ENCODE measurements around the gene SERPINA1. TPM values are rescaled to one million over a fixed set of nuclear protein-coding genes. Genes with fewer than 3 reads are reported as not detected.
A peak's percentile ranks its signal among the peaks of the same experiment; 100 is the strongest.

Gene SERPINA1
- total and polyA plus RNA-seq, 2 donors from 2014 or later, result 1,861 to 2,184 TPM

- H3K9me3 ChIP-seq (ENCODE audit: control insufficient read depth in 2 of 3, insufficient read depth in 1 of 3, low read length in 3 of 3), result no peaks in the 10 kb centered on the region
- peaks cover 0 to 8% (median 0%) of the 10 kb centered on the region in 3 donors for H3K36me3 ChIP-seq (ENCODE audit: control insufficient read depth in 2 of 3, insufficient read depth in 3 of 3, low read length in 3 of 3)
- H3K4me3 ChIP-seq (ENCODE audit: low read length in 3 of 3), result peak overlapping the region in 1 of 3 donors; percentile 70
- no peak overlapping the region for H3K9ac ChIP-seq (ENCODE audit: low read length in 3 of 3)
- intact Hi-C loops (cut with DNase I), result no loop called here
- DNase-seq, result peak in 2 of 5 donors; percentile 36 to 50
- no peaks in the 10 kb centered on the region for H3K27me3 ChIP-seq (ENCODE audit: control insufficient read depth, insufficient read depth, low read length)
- peak overlapping the region in 1 of 2 donors; percentile 23 for H3K27ac ChIP-seq (ENCODE audit: low read depth in 2 of 2, low read length in 2 of 2)
- FAIRE-seq, result no peak
- TF ChIP-seq CTCF (IDR thresholded peaks at IDR 0.05; ENCODE audit: borderline replicate concordance, extremely low read depth, insufficient read depth), result no peak
- H3K4me1 ChIP-seq (ENCODE audit: control insufficient read depth in 2 of 3, insufficient read depth in 2 of 3, low read depth in 1 of 3, low read length in 3 of 3), result peaks cover 0 to 12% (median 7%) of the 10 kb centered on the region in 3 donors
Observed at GRCh38 chr14:94385553-94386057, 2.8 kb downstream of the SERPINA1 start.

GRCh38 chr14:94384342-94384741 lies 4.1 kb downstream of the SERPINA1 start:
- peaks cover 0 to 10% (median 0%) of the 10 kb centered on the region in 3 donors for H3K4me1 ChIP-seq (ENCODE audit: control insufficient read depth in 2 of 3, insufficient read depth in 2 of 3, low read depth in 1 of 3, low read length in 3 of 3)
- no peak overlapping the region for H3K4me3 ChIP-seq (ENCODE audit: low read length in 3 of 3)
- no peak overlapping the region for H3K9ac ChIP-seq (ENCODE audit: low read length in 3 of 3)
- H3K9me3 ChIP-seq (ENCODE audit: control insufficient read depth in 2 of 3, insufficient read depth in 1 of 3, low read length in 3 of 3), result no peaks in the 10 kb centered on the region
- no peaks in the 10 kb centered on the region for H3K27me3 ChIP-seq (ENCODE audit: control insufficient read depth, insufficient read depth, low read length)
- FAIRE-seq (no peak), DNase-seq (no peak)
- H3K36me3 ChIP-seq (ENCODE audit: control insufficient read depth in 2 of 3, insufficient read depth in 3 of 3, low read length in 3 of 3), result peaks cover 0 to 19% (median 0%) of the 10 kb centered on the region in 3 donors
- no peak for TF ChIP-seq CTCF (IDR thresholded peaks at IDR 0.05; ENCODE audit: borderline replicate concordance, extremely low read depth, insufficient read depth)
- intact Hi-C loops (cut with DNase I), result no loop called here
- H3K27ac ChIP-seq (ENCODE audit: low read depth in 2 of 2, low read length in 2 of 2), result peak overlapping the region in 1 of 2 donors; percentile 33

- peaks cover 0 to 19% (median 0%) of the 10 kb centered on the region in 3 donors for H3K36me3 ChIP-seq (ENCODE audit: control insufficient read depth in 2 of 3, insufficient read depth in 3 of 3, low read length in 3 of 3)
- peaks cover 0 to 7% (median 0%) of the 10 kb centered on the region in 3 donors for H3K4me1 ChIP-seq (ENCODE audit: control insufficient read depth in 2 of 3, insufficient read depth in 2 of 3, low read depth in 1 of 3, low read length in 3 of 3)
- H3K9me3 ChIP-seq (ENCODE audit: control insufficient read depth in 2 of 3, insufficient read depth in 1 of 3, low read length in 3 of 3), result no peaks in the 10 kb centered on the region
- H3K4me3 ChIP-seq (ENCODE audit: low read length in 3 of 3), result no peak overlapping the region
- TF ChIP-seq CTCF (IDR thresholded peaks at IDR 0.05; ENCODE audit: borderline replicate concordance, extremely low read depth, insufficient read depth), result no peak
- FAIRE-seq (no peak), DNase-seq (no peak)
- intact Hi-C loops (cut with DNase I), result no loop called here
- no peaks in the 10 kb centered on the region for H3K27me3 ChIP-seq (ENCODE audit: control insufficient read depth, insufficient read depth, low read length)
- H3K9ac ChIP-seq (ENCODE audit: low read length in 3 of 3), result no peak overlapping the region
- H3K27ac ChIP-seq (ENCODE audit: low read depth in 2 of 2, low read length in 2 of 2), result no peak overlapping the region
Observed at GRCh38 chr14:94383777-94384176, 4.6 kb downstream of the SERPINA1 start.
